Activated naive CD4-positive, alpha-beta T cell treated with Interleukin-2 at 50 U/mL for 16 hours (primary cell): ENCODE measurements around the gene GABRR2.
"Not testable (repeated sequence)": the region's sequence is repeated elsewhere in the genome, so short reads cannot be mapped to it uniquely, and the experiment has no call there.

Experiments used
- DNase-seq: peaks from one replicate; pipeline ENCODE4 v3.0.0-alpha.2; 2020

The GABRR2 gene

GRCh38 chr6:89323511-89323971 is 8.4 kb upstream of the GABRR2 start:
- no peak for DNase-seq

DNA sequence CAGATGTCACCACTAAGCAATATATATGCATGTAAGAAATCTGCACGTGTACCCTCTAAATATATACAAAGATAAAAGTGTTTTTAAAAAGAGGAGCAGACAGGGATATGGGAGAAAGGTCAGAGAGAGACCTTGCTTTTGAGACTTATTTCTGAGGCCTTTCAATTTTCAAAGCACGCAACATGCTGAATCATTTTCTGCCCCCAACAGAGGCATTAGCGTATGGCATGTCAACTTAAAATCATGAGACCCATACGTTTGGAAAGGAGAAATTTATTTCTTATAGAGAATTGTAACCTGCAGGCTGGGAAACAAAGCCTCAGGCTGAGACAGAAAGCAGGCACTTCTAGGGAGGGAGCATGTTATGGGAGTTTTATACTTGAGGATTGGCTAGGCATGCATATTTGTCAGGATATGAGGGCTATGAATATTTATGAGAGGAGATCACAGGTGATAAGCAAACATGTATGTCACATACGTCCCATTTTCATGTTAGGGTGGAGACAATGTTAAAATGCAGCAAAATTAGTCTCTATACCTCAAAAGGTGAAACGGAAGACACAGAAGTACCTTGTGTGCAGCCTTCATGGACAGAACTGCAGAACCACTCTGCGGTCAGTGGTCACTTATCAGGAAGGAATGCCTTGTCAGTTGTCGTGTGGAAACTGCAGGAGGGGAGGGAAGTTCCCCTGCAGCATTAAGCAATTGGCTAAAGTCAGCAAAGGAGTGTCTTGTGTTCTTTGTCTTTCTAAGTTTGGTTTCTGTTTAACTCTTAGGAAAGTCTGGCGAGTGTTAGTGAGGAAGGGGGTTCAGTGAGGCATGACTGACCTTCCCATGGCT is 6.3 kb upstream of the GABRR2 start:
- no peak for DNase-seq

DNA sequence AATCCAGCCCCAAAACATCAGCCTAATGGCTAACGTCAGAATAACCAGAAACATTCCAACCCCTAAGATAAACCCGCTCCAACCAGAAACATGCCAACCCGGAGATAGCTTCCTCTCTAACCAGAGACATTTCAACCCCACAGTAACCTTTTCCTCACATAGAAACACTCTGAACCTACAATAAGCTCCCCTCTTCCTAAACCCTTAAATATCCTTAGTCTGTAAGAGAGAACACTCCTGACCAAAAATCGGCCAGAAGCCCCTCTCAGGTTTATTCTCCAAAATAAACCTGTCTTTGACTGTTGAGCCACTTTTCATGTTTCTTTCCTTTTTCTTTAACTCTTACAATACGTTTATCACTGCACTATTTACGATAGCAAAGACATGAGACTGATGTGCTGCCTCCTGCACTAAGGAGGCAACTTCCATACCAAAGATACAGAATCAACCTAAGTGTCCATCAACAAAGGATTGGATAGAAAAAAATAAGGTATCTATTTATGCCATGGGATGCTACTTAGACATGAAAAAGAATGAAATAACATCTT is 5.0 kb upstream of the GABRR2 start:
- DNase-seq: no peak

DNA sequence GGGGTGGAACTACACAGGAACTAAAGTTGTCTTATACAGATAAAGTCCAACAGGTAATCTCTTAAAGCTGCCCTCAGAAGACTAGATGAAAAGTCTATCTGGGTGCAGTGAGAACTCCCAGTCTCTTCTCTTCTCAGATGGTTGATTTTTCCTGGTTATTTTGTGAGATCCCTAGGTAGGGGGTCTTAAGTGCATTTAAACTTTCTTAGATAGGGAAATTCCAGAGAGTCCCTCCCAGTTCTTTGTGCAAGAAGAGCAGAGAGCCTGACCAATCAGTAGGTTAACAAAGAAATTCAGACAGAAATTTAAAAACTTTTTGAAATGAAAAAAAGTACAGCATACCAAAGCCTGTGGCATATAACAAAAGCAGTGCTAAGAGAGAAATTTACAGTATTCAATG is 2.0 kb upstream of the GABRR2 start:
- no peak for DNase-seq

- no peak for DNase-seq
Measured at GRCh38 chr6:89314692-89315091, 407 bp downstream of the GABRR2 start.

DNA sequence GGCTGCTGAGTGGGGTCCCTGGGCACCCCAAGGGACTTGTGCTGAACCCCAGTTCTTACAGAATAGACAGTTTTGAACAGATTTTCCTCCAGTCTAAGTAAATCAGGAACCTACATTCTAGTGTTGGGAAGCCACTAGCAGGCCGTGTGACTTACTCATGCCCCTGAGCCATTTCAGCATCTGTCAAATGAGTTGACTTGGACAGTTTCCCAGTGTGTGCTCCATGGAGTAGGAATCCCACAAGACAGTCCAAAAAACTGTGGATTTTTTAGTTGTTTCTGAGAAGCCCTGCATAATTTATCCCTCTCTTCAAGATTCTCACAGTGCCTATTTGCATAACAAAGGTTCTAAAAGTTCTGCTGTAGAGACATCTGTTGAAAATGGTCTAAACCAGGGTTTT is 2.1 kb downstream of the GABRR2 start:
- DNase-seq: no peak

GRCh38 chr6:89311853-89312531 is 3.1 kb downstream of the GABRR2 start:
- no peak for DNase-seq

GRCh38 chr6:89311530-89311852 is 3.6 kb downstream of the GABRR2 start:
- no peak for DNase-seq

- no peak for DNase-seq
Measured at GRCh38 chr6:89310929-89311328, 4.2 kb downstream of the GABRR2 start.

GRCh38 chr6:89308525-89309395 is 6.3 kb downstream of the GABRR2 start:
- DNase-seq: no peak

DNA sequence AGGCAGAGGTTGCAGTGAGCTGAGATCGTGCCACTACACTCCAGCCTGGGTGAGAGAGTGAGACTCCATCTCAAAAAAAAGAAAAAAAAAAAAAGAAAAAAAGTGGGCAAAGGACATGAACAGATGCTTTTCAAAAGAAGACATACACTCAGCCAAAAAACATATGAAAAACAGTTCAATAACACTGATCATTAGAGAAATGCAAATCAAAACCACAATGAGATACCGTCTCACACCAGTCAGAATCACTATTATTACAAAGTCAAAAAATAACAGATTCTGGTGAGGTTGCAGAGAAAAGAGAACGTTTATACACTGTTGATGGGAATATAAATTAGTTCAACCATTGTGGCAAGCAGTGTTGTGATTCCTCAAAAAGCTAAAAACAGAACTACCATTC is 10.6 kb downstream of the GABRR2 start:
- not testable (repeated sequence) for DNase-seq

DNA sequence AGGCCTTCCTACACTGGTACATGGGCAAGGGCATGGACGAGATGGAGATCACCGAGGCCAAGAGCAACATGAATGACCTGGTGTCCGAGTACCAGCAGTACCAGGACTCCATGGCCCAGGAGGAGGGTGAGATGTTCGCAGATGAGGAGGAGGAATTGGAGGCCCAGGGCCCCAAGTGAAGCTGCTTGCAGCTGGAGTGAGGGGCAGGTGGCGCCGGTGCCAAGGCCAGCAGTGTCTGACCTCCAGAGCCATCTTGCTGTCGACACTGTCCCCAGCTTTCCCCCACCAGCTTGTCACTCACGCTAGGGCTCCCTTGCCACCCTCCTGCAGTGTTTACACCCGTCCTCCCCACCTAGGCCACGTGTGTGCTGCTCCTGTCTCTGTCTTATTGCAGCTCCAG is 12.2 kb downstream of the GABRR2 start:
- no peak for DNase-seq

- no peak for DNase-seq
Measured at GRCh38 chr6:89302195-89302770, 12.8 kb downstream of the GABRR2 start.

GRCh38 chr6:89301586-89302194 is 13.4 kb downstream of the GABRR2 start:
- no peak for DNase-seq

DNA sequence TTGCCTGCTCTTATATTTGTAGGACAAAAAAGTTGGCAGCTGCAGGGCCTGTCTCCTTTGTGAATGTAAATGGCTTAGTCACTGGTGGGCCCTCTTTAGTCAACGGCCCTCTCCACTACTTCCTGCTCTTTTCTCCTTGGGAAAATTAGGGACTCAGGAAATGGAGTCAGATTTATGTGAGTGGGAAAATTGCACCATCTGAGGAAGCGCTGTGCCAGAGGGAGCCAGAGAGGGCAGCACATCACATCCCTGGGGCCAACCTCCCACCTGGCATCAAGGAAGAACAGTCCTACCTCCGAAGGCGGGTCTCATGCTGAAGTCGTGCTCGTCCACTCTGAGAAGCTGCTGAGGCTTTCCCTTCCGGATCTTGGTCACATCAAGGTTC is 15.6 kb downstream of the GABRR2 start:
- no peak for DNase-seq

DNA sequence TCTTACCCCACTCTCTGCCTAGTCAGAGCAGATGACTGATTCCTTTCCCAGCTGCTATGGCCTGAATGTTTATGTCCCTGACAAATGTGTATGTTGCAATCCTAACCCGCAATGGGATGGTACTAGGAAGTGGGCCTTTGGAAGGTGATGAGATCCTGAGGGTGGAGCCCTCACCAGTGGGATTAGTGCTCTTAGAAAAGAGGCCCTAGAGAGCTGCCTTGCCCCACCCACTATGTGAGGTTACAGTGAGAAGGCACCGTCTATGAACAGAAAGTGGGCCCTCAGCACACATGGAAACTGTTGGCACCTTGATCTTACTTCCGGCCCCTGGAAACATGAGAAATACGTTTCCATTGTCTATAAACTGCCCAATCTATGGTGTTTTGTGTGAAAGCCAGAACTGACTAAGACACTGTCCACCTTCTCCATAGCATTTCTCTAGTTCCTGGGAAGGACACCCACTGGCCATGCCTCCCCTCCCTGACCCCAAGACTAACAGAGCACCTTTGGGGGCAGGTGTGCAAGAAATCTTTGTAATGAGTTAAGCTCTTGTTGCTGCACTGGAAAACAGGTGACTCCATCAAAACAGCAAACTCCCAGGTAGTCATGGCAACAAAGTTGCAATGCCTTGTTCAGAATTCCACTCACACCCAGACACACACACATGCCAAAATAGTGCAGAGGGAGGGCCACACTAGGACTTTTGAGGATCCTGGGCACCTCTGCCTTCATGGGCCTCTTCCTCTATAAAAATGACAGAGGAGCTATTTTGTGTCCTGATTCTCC is 16.2 kb downstream of the GABRR2 start:
- DNase-seq: peak; percentile 62

DNA sequence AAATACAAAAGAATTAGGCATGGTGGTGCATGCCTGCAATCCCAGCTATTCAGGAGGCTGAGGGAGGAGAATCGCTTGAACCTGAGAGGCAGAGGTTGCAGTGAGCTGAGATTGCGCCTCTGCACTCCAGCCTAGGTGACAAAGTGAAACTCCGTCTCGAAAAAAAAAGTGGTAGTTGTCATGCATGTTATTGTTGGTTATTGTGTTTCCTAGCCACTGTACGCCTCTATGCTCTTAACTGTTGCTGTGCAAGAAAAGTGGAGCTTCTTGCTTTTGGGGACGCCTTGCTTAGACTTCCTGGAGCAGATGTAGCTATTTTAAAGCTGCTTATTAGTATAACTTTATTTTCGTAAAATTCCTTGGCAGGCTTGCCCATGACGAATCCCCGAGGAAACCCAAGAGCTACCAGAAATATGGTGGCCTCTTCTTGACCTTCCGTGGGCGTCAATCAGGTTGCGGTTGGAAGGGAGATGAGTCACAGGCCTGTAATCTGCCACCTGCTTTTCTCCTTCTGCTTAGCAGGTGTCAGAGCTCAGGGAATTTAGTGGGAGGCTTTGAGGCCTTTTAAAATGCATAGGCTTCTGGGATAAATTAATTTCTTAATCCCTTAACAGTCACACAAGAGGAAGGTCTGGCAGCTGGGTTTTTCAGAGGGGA is 17.3 kb downstream of the GABRR2 start:
- peak; percentile 78 for DNase-seq

- DNase-seq: no peak
Measured at GRCh38 chr6:89295981-89296380, 19.1 kb downstream of the GABRR2 start.

GRCh38 chr6:89295116-89295515 is 20.0 kb downstream of the GABRR2 start:
- not testable (repeated sequence) for DNase-seq

GRCh38 chr6:89291256-89291819 is 23.8 kb downstream of the GABRR2 start:
- DNase-seq: no peak
